ENCODE measurements around the gene MICAL3.
"Not testable (repeated sequence)": the region's sequence is repeated elsewhere in the genome, so short reads cannot be mapped to it uniquely, and the experiment has no call there.

MICAL3 gene

DNA sequence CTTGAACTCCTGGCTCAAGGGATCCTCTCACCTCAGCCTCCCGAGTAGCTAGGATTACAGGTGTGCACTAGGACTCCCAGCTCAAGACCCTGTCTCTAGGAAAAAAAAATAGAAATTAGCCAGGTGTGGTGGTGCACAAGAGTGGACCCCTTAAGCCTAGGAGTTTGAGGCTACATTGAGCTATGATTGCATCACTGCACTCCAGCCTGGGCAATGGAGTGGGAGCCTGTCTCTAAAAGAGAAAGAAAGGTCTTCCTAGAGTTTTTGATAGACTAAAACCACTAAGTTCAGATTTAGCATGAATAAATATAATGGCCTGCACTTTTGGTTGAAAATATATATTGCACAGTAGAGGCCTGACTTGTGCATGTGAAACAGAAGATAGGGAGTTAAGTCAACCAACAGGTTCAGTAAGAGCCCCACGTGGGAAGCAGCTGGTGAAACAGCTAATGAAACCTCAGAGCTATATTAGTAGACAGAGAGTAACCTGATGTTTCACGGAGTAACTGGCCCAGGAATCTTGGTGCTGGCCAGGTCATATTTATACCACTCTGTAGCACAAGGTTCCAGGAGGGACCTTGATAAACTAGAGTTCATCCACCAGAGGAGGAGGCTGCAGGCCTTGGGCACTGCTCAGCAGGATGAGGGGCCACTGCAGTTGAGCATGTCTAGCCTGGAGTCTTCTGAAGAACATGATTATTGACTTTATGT, 4.6 kb upstream of the MICAL3 start:
- no peak overlapping the region for H3K4me3 ChIP-seq (ENCODE audit: low read length)
- H3K4me1 ChIP-seq (ENCODE audit: control insufficient read depth, insufficient read depth, low read length) = peaks cover 30% of the 10 kb centered on the region
- no peaks in the 10 kb centered on the region for H3K9me3 ChIP-seq (ENCODE audit: control insufficient read depth, low read length)
- DNase-seq (ENCODE audit: low read depth) = no peak
- H3K27me3 ChIP-seq (replicated peaks; ENCODE audit: control insufficient read depth, insufficient read depth, low read length) = no peaks in the 10 kb centered on the region
- no peak overlapping the region for H3K9ac ChIP-seq (ENCODE audit: low read length)
- H3K36me3 ChIP-seq (ENCODE audit: control insufficient read depth, insufficient read depth, low read length, severe bottlenecking) = no peaks in the 10 kb centered on the region

DNA sequence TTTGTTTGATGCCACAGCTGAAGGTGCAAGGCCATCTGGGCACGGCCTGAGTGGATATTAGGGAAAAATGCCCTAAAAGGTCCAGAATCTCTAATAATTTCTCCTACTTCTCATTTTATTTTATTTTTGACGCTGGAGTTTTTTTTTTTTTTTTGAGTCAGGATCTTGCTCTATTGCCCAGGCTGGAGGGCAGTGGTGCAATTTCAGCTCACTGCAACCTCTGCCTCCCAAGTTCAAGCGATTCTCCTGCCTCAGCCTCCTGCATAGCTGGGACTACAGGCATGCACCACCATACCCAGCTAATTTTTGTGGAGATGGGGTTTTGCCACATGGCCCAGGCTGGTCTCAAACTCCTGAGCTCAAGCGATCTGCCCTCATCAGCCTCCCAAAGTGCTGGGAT, 1.5 kb upstream of the MICAL3 start:
- not testable (repeated sequence) for H3K27me3 ChIP-seq (replicated peaks; ENCODE audit: control insufficient read depth, insufficient read depth, low read length); H3K4me3 ChIP-seq (ENCODE audit: low read length); H3K36me3 ChIP-seq (ENCODE audit: control insufficient read depth, insufficient read depth, low read length, severe bottlenecking)

DNA sequence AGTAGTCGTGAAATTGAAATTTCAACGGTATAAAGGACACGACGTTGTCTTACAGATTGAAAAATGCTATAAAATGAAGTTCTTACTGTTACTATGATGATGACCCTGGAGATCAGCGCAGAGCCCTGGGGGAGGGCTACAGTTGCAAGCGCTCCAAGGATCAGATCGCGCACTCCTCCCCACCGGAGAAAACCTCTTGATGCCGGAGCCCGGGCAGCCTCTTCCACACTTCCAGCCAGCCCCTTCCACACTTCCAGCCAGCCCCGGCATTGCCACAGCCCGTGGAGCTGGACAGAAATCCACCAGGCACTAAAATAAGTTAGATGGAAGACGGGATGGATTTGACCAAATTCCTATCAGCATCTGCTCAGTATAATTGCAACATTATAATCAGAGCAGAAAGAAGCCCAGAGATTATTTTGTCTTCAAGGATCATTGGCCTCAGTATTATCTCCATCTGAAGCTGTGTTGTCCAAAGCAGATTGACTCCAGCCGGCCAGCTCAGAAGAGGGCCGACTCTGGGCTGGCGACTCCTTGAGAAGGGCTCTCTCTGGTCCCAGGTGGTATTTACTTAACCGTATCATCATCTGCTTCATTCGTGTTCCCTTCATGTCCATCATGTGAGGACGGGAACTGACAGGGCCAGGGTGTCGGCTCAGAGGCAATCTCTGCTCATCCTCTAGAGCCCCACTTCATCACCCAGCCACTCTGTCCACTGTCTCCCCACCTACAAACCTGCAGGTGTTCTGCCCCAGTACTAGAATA, 777 bp upstream of the MICAL3 start:
- Histone ChIP-seq H3K9ac (ENCODE audit: low read length) (peak overlapping the region; percentile 65), H3K9me3 (ENCODE audit: control insufficient read depth, low read length) (no peaks in the 10 kb centered on the region), H3K27me3 (replicated peaks; ENCODE audit: control insufficient read depth, insufficient read depth, low read length) (no peaks in the 10 kb centered on the region), H3K4me3 (ENCODE audit: low read length) (peak overlapping the region; percentile 85), H3K36me3 (ENCODE audit: control insufficient read depth, insufficient read depth, low read length, severe bottlenecking) (no peaks in the 10 kb centered on the region), H3K4me1 (ENCODE audit: control insufficient read depth, insufficient read depth, low read length) (peaks cover 17% of the 10 kb centered on the region)
- DNase-seq (ENCODE audit: low read depth) = no peak

More for the DNA sequence above, 1.5 kb upstream of the MICAL3 start:
- H3K4me1 ChIP-seq (ENCODE audit: control insufficient read depth, insufficient read depth, low read length) = peaks cover 17% of the 10 kb centered on the region
- H3K9ac ChIP-seq (ENCODE audit: low read length); DNase-seq (ENCODE audit: low read depth); H3K9me3 ChIP-seq (ENCODE audit: control insufficient read depth, low read length): not testable (repeated sequence)

DNA sequence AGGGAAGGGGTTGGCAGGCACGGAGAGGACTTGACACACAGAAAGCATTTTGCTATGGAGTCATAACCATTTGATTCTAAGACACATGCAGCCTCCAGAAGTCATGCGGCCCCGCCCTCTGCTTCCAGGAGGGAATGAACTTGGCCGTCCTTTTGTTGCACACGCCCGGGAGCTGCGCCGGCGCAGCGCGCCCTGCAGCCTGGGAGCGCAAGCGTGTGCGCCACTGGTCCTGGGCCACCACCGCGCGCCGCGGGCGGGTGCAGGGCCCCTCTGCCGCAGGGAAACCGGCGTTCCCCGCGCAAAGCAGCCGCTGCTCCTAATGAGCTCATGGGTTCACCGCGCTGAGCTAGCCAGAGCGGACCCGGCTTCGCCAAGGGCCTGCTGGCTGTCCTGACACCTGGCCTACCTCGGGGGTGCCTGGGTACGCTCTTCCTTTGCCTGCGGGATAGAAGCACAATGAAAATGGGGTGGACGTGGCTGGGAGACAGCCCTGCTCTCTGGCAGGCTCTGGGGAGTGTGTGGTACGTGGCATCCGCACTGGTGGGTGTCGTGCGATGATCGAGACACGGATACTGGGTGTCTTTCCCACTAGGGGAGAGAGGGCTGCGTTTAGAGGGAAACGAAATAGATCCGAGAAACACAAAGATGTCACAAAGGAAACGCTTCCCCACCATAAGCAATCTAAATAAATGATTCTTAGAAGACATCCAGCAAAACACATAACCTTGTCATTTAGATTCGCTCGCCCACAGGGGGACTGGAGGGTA, 669 bp downstream of the MICAL3 start:
- peak; percentile 90 for DNase-seq (ENCODE audit: low read depth)
- peaks cover 17% of the 10 kb centered on the region for H3K4me1 ChIP-seq (ENCODE audit: control insufficient read depth, insufficient read depth, low read length)
- H3K9me3 ChIP-seq (ENCODE audit: control insufficient read depth, low read length) = no peaks in the 10 kb centered on the region
- no peaks in the 10 kb centered on the region for H3K36me3 ChIP-seq (ENCODE audit: control insufficient read depth, insufficient read depth, low read length, severe bottlenecking)
- H3K27me3 ChIP-seq (replicated peaks; ENCODE audit: control insufficient read depth, insufficient read depth, low read length) = no peaks in the 10 kb centered on the region
- peak overlapping the region; percentile 85 for H3K4me3 ChIP-seq (ENCODE audit: low read length)
- peak overlapping the region; percentile 74 for H3K9ac ChIP-seq (ENCODE audit: low read length)

DNA sequence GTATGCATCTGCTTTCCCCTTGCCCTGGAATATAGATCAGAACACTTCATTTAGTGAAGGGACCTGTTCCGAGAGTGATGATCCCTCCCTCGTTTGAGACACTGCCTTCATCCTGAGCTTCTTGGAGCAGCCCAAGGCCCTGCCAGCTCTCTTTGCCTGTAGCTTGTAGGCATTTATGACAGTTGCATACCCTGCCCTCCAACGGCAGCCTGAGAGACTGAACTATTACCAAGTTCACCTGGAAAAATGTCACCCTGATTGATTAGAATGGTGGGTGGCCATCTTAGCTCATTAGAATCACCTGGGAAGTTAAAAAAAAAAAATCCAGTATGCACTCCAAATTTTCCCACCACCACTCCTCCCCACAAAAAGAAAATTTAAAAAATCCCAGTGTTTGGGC, 1.5 kb downstream of the MICAL3 start:
- Histone ChIP-seq H3K36me3 (ENCODE audit: control insufficient read depth, insufficient read depth, low read length, severe bottlenecking) (no peaks in the 10 kb centered on the region), H3K9ac (ENCODE audit: low read length) (peak overlapping the region; percentile 74), H3K4me3 (ENCODE audit: low read length) (no peak overlapping the region), H3K27me3 (replicated peaks; ENCODE audit: control insufficient read depth, insufficient read depth, low read length) (no peaks in the 10 kb centered on the region), H3K4me1 (ENCODE audit: control insufficient read depth, insufficient read depth, low read length) (peaks cover 17% of the 10 kb centered on the region), H3K9me3 (ENCODE audit: control insufficient read depth, low read length) (no peaks in the 10 kb centered on the region)
- DNase-seq (ENCODE audit: low read depth) = no peak

DNA sequence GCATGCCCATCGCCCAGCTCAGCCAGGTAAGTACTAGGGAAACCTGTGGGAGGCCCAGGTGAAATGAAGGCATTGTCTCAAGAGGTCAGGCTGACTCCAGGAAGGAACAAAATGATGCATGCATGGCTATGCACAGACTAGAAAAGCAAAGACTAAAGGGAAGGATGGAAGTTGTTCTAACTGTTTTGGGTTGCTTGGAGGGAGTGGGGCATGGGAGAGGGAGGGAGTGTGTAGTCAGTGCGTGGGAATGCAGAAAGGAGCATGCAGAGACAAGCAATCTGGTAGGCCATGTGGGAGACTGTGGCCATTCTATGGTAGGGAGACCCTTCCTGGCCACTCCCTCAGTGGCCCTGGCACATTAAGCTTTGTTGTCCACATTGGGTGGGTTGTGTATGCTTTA, 2.9 kb downstream of the MICAL3 start:
- H3K9ac ChIP-seq (ENCODE audit: low read length) = no peak overlapping the region
- H3K36me3 ChIP-seq (ENCODE audit: control insufficient read depth, insufficient read depth, low read length, severe bottlenecking) = no peaks in the 10 kb centered on the region
- H3K27me3 ChIP-seq (replicated peaks; ENCODE audit: control insufficient read depth, insufficient read depth, low read length) = no peaks in the 10 kb centered on the region
- H3K4me3 ChIP-seq (ENCODE audit: low read length) = no peak overlapping the region
- no peak for DNase-seq (ENCODE audit: low read depth)
- peaks cover 17% of the 10 kb centered on the region for H3K4me1 ChIP-seq (ENCODE audit: control insufficient read depth, insufficient read depth, low read length)
- H3K9me3 ChIP-seq (ENCODE audit: control insufficient read depth, low read length) = no peaks in the 10 kb centered on the region

DNA sequence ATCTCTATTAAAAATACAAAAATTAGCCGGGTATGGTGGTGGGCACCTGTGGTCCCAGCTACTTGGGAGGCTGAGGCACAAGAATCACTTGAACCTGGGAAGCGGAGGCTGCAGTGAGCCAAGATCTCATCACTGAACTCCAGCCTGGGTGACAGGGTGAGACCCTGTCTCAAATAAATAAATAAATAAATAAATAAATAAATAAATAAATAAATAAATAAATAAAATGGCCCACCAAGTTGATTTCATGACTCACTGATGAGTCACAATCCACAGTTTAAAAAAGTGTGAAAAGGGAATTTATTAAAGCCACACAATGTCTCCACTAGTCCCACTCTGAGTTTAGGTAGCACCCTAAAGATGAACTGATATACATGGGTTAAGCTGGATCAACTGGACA, 3.6 kb downstream of the MICAL3 start:
- H3K9me3 ChIP-seq (ENCODE audit: control insufficient read depth, low read length); H3K9ac ChIP-seq (ENCODE audit: low read length); H3K4me3 ChIP-seq (ENCODE audit: low read length); H3K27me3 ChIP-seq (replicated peaks; ENCODE audit: control insufficient read depth, insufficient read depth, low read length); H3K36me3 ChIP-seq (ENCODE audit: control insufficient read depth, insufficient read depth, low read length, severe bottlenecking); DNase-seq (ENCODE audit: low read depth): not testable (repeated sequence)
- peaks cover 17% of the 10 kb centered on the region for H3K4me1 ChIP-seq (ENCODE audit: control insufficient read depth, insufficient read depth, low read length)

DNA sequence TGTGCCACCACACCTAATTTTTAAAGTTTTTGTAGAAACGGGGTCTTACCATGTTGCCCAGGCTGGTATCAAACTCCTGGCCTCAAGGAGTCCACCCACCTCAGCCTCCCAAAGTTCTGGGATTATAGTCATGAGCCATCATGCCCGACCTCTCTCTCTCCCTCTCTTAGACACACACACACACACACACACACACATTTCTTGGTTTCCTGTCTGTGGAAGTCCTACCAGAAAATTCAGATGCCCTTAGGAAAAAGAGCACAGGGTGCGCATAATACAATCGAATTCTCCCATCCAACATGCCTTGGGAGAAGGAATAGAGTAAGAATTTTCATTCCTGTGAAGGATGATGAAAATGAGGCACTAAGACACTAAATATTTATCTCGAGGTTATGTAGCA, 10.4 kb downstream of the MICAL3 start:
- H3K4me3 ChIP-seq (ENCODE audit: low read length) = no peak overlapping the region
- H3K36me3 ChIP-seq (ENCODE audit: control insufficient read depth, insufficient read depth, low read length, severe bottlenecking) = no peaks in the 10 kb centered on the region
- H3K9ac ChIP-seq (ENCODE audit: low read length) = no peak overlapping the region
- DNase-seq (ENCODE audit: low read depth) = no peak
- H3K4me1 ChIP-seq (ENCODE audit: control insufficient read depth, insufficient read depth, low read length) = no peaks in the 10 kb centered on the region
- no peaks in the 10 kb centered on the region for H3K9me3 ChIP-seq (ENCODE audit: control insufficient read depth, low read length)
- H3K27me3 ChIP-seq (replicated peaks; ENCODE audit: control insufficient read depth, insufficient read depth, low read length) = no peaks in the 10 kb centered on the region

DNA sequence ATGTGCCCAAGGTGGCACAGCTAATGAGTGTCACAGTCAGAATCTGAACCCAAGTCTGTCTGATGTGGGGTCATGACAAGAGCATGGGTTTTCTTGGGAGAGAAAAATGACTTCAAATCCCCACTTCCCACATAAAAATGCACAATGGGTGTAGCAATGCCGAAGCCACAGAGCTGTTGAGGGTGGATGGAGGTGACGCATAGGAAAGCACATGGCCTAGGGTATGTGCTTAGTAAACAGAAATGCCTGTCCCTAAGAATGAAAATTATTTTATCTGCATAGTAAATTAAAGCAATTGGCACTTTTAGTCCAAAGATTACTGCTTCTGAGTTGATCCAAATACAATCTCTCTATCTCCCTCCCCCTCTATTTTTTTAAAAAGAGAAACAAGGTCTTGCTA, 10.9 kb downstream of the MICAL3 start:
- H3K4me1 ChIP-seq (ENCODE audit: control insufficient read depth, insufficient read depth, low read length) = no peaks in the 10 kb centered on the region
- H3K4me3 ChIP-seq (ENCODE audit: low read length) = no peak overlapping the region
- DNase-seq (ENCODE audit: low read depth) = no peak
- H3K27me3 ChIP-seq (replicated peaks; ENCODE audit: control insufficient read depth, insufficient read depth, low read length) = no peaks in the 10 kb centered on the region
- no peaks in the 10 kb centered on the region for H3K36me3 ChIP-seq (ENCODE audit: control insufficient read depth, insufficient read depth, low read length, severe bottlenecking)
- no peak overlapping the region for H3K9ac ChIP-seq (ENCODE audit: low read length)
- no peaks in the 10 kb centered on the region for H3K9me3 ChIP-seq (ENCODE audit: control insufficient read depth, low read length)

DNA sequence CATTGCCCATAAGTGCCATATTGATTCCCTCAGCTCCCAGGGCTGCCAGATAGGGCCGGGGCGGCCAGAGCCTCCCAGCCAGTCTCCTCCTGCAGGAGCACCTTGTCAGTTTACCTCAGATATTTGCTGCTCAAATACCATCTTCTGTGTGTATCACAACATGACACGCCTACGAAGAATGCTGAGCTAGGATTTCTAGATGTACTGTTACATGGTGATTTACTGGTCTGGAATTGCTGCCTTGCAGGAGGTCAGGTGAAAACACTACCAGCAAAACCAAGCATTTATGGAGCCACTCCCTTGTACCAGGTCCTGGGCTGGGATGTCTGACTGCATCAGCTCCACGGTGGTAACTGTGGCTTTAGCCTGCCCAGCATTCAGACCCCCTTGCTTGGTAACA, 11.8 kb downstream of the MICAL3 start:
- Histone ChIP-seq H3K4me3 (ENCODE audit: low read length) (no peak overlapping the region), H3K36me3 (ENCODE audit: control insufficient read depth, insufficient read depth, low read length, severe bottlenecking) (no peaks in the 10 kb centered on the region), H3K9ac (ENCODE audit: low read length) (no peak overlapping the region), H3K27me3 (replicated peaks; ENCODE audit: control insufficient read depth, insufficient read depth, low read length) (no peaks in the 10 kb centered on the region), H3K9me3 (ENCODE audit: control insufficient read depth, low read length) (no peaks in the 10 kb centered on the region), H3K4me1 (ENCODE audit: control insufficient read depth, insufficient read depth, low read length) (no peaks in the 10 kb centered on the region)
- peak; percentile 24 for DNase-seq (ENCODE audit: low read depth)

DNA sequence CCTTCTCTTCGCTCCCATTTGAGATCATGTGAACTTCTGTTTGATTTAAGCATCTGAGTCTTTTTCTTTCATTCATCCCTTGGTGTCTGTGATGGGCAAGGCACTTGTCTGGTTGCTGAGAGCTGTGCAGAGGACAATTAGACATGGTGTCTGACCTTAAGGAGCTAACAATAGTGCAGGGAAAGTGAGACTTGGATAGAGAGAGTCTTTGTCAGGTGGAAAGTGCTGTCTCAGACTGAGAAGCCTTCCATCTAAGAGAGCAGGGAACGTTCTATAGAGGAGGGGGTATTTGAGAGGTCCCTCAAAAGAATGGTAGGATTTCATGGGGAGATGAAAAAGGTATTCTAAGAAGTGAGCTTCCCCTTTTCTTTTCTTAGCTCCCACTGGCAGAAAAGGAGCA, 14.1 kb downstream of the MICAL3 start:
- H3K4me1 ChIP-seq (ENCODE audit: control insufficient read depth, insufficient read depth, low read length) = no peaks in the 10 kb centered on the region
- no peak for DNase-seq (ENCODE audit: low read depth)
- H3K4me3 ChIP-seq (ENCODE audit: low read length) = no peak overlapping the region
- no peaks in the 10 kb centered on the region for H3K27me3 ChIP-seq (replicated peaks; ENCODE audit: control insufficient read depth, insufficient read depth, low read length)
- H3K9ac ChIP-seq (ENCODE audit: low read length) = no peak overlapping the region
- H3K9me3 ChIP-seq (ENCODE audit: control insufficient read depth, low read length) = no peaks in the 10 kb centered on the region
- H3K36me3 ChIP-seq (ENCODE audit: control insufficient read depth, insufficient read depth, low read length, severe bottlenecking) = no peaks in the 10 kb centered on the region
